GM21390 (cell line): ENCODE data around the gene RETREG2.
"Not testable (repeated sequence)": the region's sequence is repeated elsewhere in the genome, so short reads cannot be mapped to it uniquely, and the experiment has no call there.

Source experiments
- ATAC-seq: cut with Tn5 transposase; IDR thresholded peaks from one replicate; pipeline ENCODE4 v1.9.1; 2021; ENCODE audit not compliant: unreplicated experiment

Gene RETREG2

DNA sequence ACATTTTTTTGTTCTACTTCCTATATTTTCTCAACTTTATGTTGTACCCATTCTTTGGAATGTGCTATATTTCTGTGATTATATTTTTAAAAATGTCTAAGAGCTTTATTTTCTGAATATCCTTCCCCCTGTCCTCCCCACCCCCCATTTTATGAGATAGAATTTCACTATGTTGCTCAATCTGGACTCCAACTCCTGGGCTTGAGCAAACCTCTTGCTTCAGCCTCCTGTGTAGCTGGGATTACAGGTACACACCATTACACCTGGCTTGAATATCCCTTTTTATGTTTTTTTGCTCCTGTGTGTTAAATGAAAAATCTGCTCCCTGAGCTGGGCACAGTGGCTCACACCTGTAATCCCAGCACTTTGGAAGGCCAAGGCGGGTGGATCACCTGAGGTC, 19.3 kb downstream of the RETREG2 start:
- no peak for ATAC-seq

- ATAC-seq: no peak
Measured at GRCh38 chr2:219198974-219199373, 20.9 kb downstream of the RETREG2 start.

GRCh38 chr2:219199470-219200211, 21.6 kb downstream of the RETREG2 start:
- ATAC-seq: no peak

- not testable (repeated sequence) for ATAC-seq
Measured at GRCh38 chr2:219200502-219201326, 22.6 kb downstream of the RETREG2 start.

DNA sequence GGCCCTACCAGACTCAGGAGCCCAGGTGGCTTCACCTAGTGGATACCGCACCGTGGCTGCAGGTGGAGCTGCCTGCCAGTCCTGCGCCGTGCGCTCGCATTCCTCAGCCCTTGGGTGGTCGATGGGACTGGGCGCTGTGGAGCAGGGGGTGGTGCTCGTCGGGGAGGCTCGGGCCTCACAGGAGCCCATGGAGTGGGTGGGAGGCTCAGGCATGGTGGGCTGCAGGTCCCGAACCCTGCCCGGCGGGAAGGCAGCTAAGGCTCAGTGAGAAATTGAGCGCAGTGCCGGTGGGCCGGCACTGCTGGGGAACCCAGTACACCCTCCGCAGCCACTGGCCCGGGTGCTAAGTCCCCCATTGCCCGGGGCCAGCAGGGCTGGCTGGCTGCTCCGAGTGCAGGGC, 23.3 kb downstream of the RETREG2 start:
- not testable (repeated sequence) for ATAC-seq

DNA sequence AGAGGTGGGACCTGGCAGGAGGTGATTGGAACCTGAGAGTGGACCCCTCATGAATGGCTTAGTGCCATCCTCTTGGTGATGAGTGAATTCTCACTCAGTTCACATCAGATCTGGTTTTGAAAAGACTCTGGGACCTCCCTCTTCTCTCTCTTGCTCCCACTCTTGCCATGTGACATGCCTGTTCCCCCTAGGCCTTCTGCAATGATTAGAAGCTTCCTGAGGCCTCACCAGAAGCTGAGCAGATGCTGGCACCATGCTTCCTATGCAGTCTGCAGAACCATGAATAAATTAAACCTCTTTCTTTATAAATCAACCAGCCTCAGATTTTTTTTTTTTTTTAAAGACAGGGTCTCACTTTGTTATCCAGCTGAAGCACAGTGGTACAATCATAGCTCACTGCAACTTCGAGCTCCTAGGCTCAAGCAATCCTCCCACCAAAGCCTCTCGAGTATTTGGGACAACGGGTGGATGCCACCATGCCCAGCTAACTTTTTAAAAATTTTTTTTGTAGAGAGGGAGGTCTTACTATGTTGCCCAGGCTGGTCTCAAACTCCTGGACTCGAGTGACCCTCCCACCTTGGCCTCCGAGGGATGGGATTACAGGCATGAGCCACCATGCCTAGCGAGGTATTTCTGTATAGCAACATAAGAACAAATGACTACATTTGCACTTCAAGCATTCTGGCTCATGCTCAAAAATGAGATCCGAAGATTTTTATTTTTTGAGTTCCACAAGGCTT, 26.5 kb downstream of the RETREG2 start:
- no peak for ATAC-seq

GRCh38 chr2:219205165-219205538, 27.1 kb downstream of the RETREG2 start:
- no peak for ATAC-seq

GRCh38 chr2:219205981-219206327, 27.9 kb downstream of the RETREG2 start:
- ATAC-seq: no peak

- peak; percentile 97 for ATAC-seq
Measured at GRCh38 chr2:219206328-219207133, 28.5 kb downstream of the RETREG2 start, which contains the start of gene ZFAND2B. TSS of gene ZFAND2B (plus strand) at chr2:219206782. CDS start at chr2:219206988, 206 bp downstream.

GRCh38 chr2:219207134-219207883, 29.2 kb downstream of the RETREG2 start:
- ATAC-seq: no peak

GRCh38 chr2:219207884-219208740, 30.0 kb downstream of the RETREG2 start:
- ATAC-seq: no peak

GRCh38 chr2:219209236-219210195, 31.4 kb downstream of the RETREG2 start:
- ATAC-seq: no peak

DNA sequence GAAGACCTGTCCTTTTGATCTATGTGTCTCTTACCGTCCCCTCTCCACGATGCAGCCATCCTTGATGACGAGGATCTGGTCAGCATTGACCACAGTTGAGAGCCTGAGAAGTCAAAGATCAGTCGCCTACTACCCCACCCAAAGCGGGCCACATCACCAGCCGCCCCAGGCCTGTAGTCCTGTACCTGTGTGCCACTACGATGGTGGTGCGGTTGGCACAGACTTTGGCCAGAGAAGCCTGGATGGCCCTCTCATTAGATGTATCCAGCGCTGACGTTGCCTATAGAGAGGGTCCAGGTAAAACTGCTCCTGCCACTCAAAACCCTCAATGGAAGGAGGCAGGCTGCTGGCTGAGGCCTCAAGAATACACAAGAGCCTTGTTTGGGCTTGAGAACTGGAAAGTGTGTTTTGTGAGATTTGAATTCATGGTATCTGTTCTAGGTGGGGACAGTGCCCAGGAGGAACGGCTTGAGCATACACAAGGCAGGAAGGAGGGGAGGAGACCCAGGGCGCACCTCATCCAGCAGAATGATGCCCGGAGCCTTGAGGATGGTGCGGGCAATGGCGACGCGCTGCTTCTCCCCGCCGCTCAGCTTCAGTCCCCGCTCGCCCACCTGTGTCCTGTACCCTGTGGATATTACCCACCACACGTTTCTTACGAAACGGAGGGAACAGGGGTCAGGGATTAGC, 32.3 kb downstream of the RETREG2 start:
- ATAC-seq: no peak

- no peak for ATAC-seq
Measured at GRCh38 chr2:219210886-219211362, 32.8 kb downstream of the RETREG2 start.

GRCh38 chr2:219213026-219213415, 34.9 kb downstream of the RETREG2 start:
- ATAC-seq: no peak

GRCh38 chr2:219213486-219214071, 35.5 kb downstream of the RETREG2 start:
- no peak for ATAC-seq

DNA sequence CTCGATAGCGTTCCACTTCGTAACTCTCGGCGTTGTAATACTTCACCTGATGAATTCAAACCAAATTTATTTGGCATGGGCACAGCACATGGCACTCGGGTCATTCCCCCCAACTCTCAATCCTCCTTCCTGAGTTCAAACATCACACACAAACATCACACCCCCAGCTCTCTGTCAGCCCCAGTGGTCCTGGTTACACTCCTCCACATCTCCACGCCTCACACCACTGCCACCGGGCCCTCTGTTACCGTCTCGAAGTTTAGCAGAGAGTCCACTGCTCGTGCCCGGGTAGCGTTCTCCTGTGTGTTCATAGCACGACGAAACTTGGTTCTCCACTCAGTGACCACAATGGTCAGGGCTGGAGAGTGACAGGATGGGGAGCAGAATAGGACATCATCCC, 36.1 kb downstream of the RETREG2 start:
- no peak for ATAC-seq
